Type B pancreatic cell (in vitro differentiated cells): ENCODE measurements around the gene LSM5. TPM values are rescaled to one million over a fixed set of nuclear protein-coding genes. Genes with fewer than 3 reads are reported as not detected.

Source experiments
- DNase-seq: peaks from one replicate; pipeline ENCODE4 v3.0.0; 2021; ENCODE audit warnings: mixed read lengths; ENCODE audit not compliant: unreplicated experiment; ENCODE audit errors: extremely low spot score
- H3K27ac Mint-ChIP-seq: 2 replicates; pipeline ENCODE4 v1.8.0; 2021; ENCODE audit warnings: mild to moderate bottlenecking, mixed read lengths
- H3K27me3 Mint-ChIP-seq: 2 replicates; pipeline ENCODE4 v1.8.0; 2021; ENCODE audit warnings: mixed read lengths
- H3K36me3 Mint-ChIP-seq: 2 replicates; pipeline ENCODE4 v1.8.0; 2021; ENCODE audit warnings: mixed read lengths
- H3K4me1 Mint-ChIP-seq: one replicate; pipeline ENCODE4 v1.8.0; 2021; ENCODE audit warnings: mixed read lengths; ENCODE audit not compliant: unreplicated experiment
- H3K4me3 Mint-ChIP-seq: 2 replicates; pipeline ENCODE4 v1.8.0; 2021; ENCODE audit warnings: mild to moderate bottlenecking, mixed read lengths
- H3K9me3 Mint-ChIP-seq: 2 replicates; pipeline ENCODE4 v1.8.0; 2021; ENCODE audit warnings: mixed read lengths
- CTCF ChIP-seq: fragments of 200-600 bp; sonication (generic); conservative IDR thresholded peaks from 2 replicates; pipeline ENCODE4 v1.5.0; 2021; ENCODE audit warnings: antibody characterized with exemption, mild to moderate bottlenecking
- total RNA-seq: library from RNA; stranded (reverse); gene quantifications from 2 replicates; pipeline ENCODE4 v1.2.1, GENCODE V29; 2021; ENCODE audit warnings: low replicate concordance

The LSM5 gene
- total RNA-seq, 1 donor from 2014 or later, result 67.5 TPM

DNA sequence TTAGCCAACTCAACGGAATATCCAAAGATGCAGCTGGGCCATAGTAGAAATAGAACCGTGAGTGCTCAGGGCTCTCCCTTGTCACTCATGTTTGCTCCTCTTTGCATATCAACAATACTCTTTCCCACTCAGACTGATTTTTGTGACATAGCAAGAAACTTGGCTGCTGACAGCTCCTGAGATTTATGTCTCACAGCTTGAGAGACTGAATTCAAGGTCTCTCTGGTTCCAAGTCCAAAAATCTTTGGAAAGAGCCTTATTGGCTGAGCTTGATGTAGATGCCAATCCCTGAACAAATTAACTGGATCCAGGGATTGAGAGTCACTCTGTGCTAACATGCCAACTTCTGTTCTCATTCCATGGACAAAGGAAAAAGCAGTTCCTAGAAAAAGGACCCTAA lies 30.4 kb downstream of the LSM5 start:
- Mint-ChIP-seq H3K4me3 (no peak overlapping the region), H3K9me3 (no peaks in the 10 kb centered on the region), H3K36me3 (no peaks in the 10 kb centered on the region), H3K4me1 (no peaks in the 10 kb centered on the region), H3K27ac (no peak overlapping the region), H3K27me3 (no peaks in the 10 kb centered on the region)
- TF ChIP-seq CTCF, result no peak
- no peak for DNase-seq

DNA sequence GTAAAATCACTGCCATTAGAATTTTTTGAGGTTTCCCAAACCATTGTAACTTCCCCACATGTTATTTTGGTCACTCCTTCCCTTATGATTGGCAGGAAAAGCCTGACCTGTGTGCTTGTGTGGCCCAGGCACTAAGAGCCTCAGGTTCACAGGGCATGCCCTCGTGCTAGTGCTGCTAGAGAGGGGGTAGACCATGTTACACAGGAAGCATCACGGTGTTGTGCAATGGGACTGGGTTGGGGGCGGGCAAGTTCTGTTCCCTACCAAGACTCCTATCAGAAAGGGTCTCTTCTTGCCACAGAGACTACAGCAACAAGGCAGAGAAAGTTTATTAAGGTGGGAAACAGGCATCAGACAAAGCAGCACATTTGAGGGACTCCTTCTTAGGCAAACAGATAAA lies 32.2 kb downstream of the LSM5 start:
- Mint-ChIP-seq H3K4me1 (no peaks in the 10 kb centered on the region), H3K9me3 (no peaks in the 10 kb centered on the region), H3K4me3 (no peak overlapping the region), H3K27me3 (no peaks in the 10 kb centered on the region), H3K36me3 (no peaks in the 10 kb centered on the region), H3K27ac (no peak overlapping the region)
- no peak for TF ChIP-seq CTCF
- DNase-seq, result no peak

DNA sequence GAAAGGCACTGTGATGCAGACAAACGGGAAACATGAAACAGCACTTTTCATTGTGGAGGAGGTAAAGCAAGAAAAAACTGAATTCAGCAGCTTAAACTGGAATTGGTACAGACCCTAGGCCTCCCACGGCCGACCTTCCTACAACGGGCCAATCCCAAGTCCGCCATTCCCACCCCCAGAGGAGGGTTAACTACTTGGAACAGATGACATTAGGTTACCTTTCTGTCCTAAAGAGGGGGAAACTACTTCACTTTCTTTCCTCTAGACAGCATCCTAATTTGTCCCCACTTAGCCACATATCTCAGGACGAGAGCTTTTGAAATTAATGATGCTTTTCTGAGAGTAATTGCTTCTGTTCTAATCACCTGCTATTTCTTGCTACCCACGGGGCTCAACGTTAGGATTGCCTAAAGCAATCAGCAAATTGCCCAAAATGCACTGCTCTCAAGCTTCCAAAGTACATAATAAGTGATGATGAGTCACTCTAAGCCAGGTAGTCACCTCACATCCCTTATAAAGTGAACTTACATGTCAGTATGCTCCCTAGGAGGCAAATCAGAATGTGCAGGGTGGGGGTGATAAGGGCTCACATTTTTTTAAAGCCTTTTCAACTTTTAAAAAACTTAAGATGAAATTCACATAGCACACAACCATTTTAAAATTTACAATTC lies 36.7 kb downstream of the LSM5 start:
- no peak overlapping the region for H3K27ac Mint-ChIP-seq
- no peaks in the 10 kb centered on the region for H3K36me3 Mint-ChIP-seq
- peaks cover 5% of the 10 kb centered on the region for H3K27me3 Mint-ChIP-seq
- no peaks in the 10 kb centered on the region for H3K9me3 Mint-ChIP-seq
- no peak for TF ChIP-seq CTCF
- no peak for DNase-seq
- no peaks in the 10 kb centered on the region for H3K4me1 Mint-ChIP-seq
- H3K4me3 Mint-ChIP-seq, result no peak overlapping the region

DNA sequence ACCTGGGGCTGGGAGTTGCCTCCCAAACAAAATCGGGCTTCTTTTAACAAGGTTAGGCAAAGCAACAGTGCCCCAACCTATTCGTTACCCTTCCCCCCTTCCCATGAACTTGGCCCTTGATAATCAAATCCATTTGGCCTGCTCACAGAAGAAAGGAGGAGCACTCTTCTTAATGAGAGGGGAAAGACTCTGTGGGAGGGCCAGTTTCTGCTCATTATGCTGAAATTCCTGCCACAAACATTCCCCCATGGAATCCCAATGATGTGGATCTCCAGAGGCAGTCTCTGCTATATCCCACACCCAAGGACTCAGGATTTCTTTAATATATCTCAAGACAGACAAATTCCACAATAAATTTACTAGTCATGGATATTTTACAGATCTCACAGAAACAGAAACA lies 43.0 kb downstream of the LSM5 start:
- no peak overlapping the region for H3K4me3 Mint-ChIP-seq
- H3K9me3 Mint-ChIP-seq, result no peaks in the 10 kb centered on the region
- H3K36me3 Mint-ChIP-seq, result no peaks in the 10 kb centered on the region
- no peak overlapping the region for H3K27ac Mint-ChIP-seq
- no peaks in the 10 kb centered on the region for H3K4me1 Mint-ChIP-seq
- no peak for TF ChIP-seq CTCF
- no peak for DNase-seq
- peaks cover 16% of the 10 kb centered on the region for H3K27me3 Mint-ChIP-seq

- DNase-seq, result no peak
- no peak for TF ChIP-seq CTCF
- no peaks in the 10 kb centered on the region for H3K9me3 Mint-ChIP-seq
- no peaks in the 10 kb centered on the region for H3K4me1 Mint-ChIP-seq
- no peaks in the 10 kb centered on the region for H3K36me3 Mint-ChIP-seq
- H3K27ac Mint-ChIP-seq, result no peak overlapping the region
- H3K4me3 Mint-ChIP-seq, result no peak overlapping the region
- peaks cover 24% of the 10 kb centered on the region for H3K27me3 Mint-ChIP-seq
These were observed 53.8 kb downstream of the LSM5 start for GRCh38 chr7:32436146-32436928.

Other genes starting within 250 kb of the LSM5 start
- gene AVL9, start 5.1 kb upstream of the LSM5 start, total RNA-seq, result 35.2 and 46.7 TPM in 2 replicates